Measurements from ENCODE around the gene MED1. TPM values are rescaled to one million over a fixed set of nuclear protein-coding genes. Genes with fewer than 3 reads are reported as not detected.
A peak's percentile ranks its signal among the peaks of the same experiment; 100 is the strongest.

The MED1 gene
- total and polyA plus RNA-seq, 9 of the 15 experiments (the other 6 are each of a cell fraction or from before 2014, with no cell fraction given), result 14.0 to 59.8 (median 46.7) TPM

DNA sequence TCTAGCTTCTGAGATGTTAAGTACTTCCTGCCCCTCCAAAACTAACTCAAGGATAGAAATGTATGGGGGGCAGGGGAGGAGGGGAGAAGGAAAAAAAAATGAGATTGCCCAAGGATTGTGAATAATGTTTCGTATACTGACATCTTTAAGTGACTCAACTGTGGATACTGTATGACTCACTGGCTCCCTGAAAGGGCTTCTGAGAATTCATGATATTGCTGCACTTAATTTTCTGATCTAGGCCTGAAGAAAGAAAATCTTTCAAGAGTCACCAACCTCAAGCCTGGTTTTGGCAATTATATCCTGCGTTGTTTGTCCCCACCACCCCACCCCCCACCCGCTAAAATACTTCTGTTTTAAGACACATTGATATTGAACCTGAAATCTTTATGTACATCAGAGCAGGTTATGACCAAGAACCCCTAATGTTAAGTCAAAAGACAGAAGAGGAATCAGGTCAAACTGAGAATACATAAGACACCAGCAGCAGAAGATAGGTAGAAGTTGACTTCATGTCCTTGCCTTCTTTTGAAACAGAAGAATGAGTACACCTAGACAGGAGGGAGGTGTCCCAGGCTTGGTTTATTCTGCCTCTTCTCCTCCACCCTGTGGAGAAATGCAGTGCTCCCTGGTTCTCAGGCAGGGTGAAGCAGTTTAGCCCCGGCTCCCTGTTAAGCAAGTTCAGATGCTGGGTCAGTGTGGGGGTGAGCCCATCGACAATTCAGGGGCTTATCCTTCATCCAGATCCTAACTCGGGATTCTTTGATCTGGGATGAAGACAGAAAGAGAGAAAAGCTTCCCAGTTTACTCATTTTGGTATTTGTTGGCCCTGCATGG is 46.3 kb downstream of the MED1 start:
- H3K27ac ChIP-seq (ENCODE audit: extremely low read depth, low read depth, low read length), result peak overlapping the region; percentile 63; the same call in 2 of the 3 replicates
- ATAC-seq (no peak), DNase-seq (ENCODE audit: extremely low read depth in 1 of 4, low spot score in 3 of 4) (peak; percentile 19 to 43 (median 23)), FAIRE-seq (peak; percentile 29)
- intact Hi-C loops (cut with micrococcal nuclease), result loop anchor here (5.0 kb wide), 2 partner anchors 47 to 132 kb away; no protein-coding TSS in a partner anchor
- no TSS peak for BruUV-seq (replicated peaks)
- no peaks in the 10 kb centered on the region for H3K9me3 ChIP-seq (replicated peaks; ENCODE audit: control insufficient read depth, insufficient read depth, low read depth, low read length)
- peaks cover 4% of the 10 kb centered on the region for H3K9me1 ChIP-seq (ENCODE audit: control insufficient read depth, insufficient read depth, low read length)
- ChIA-PET CTCF (ENCODE audit: low intra/inter-chr PET ratio) (no interaction called here), POLR2A (interaction anchor here (0.6 to 1.4 kb wide), 4 partner anchors 11 to 400 kb away, joined by 3 to 5 read pairs (median 4); no protein-coding TSS in a partner anchor)
- peaks cover 51% of the 10 kb centered on the region for H3K36me3 ChIP-seq (ENCODE audit: control insufficient read depth, insufficient read depth, low read length)
- 31% methylated on average over 6 of the region's 6 CpGs for WGBS (ENCODE audit: insufficient coverage, low coverage, missing lambda C conversion rate)
- H4K20me1 ChIP-seq (replicated peaks; ENCODE audit: control insufficient read depth, insufficient read depth, low read length), result peaks cover 11% of the 10 kb centered on the region; the same call in 1 of the 2 replicates
- in situ Hi-C loops (cut with MboI), result no loop called here
- H3K4me2 ChIP-seq (ENCODE audit: insufficient read depth, low read length), result no peak overlapping the region
- peak overlapping the region in 1 of 2 experiments; percentile 29; a peak in 1 of 4 replicates for H3K9ac ChIP-seq (ENCODE audit: insufficient read depth in 1 of 2, low read depth in 2 of 2, low read length in 2 of 2)
- H3K4me3 ChIP-seq, result no peak overlapping the region
- H3K4me1 ChIP-seq (replicated peaks in 1 of 2; ENCODE audit: control insufficient read depth in 2 of 2, insufficient read depth in 2 of 2, low read length in 2 of 2), result peaks cover 9 to 16% of the 10 kb centered on the region in 2 experiments; a peak in 3 of 5 replicates
- no peak overlapping the region for H2AFZ ChIP-seq (ENCODE audit: low read depth, low read length)
- H3K79me2 ChIP-seq (ENCODE audit: control insufficient read depth, insufficient read depth, low read length), result peaks cover 17% of the 10 kb centered on the region
- no peaks in the 10 kb centered on the region for H3K27me3 ChIP-seq (ENCODE audit: control insufficient read depth in 2 of 2, insufficient read depth in 2 of 2, low read length in 2 of 2)
- TF ChIP-seq GABPA (tag; conservative IDR thresholded peaks at IDR 0.05; ENCODE audit: low read depth) (no peak), SMARCE1 (IDR thresholded peaks at IDR 0.05) (0 out of 2 replicates have a peak, but pooled peaks have one; percentile 46), ARID1B (IDR thresholded peaks at IDR 0.05) (peak; percentile 54), ZNF592 (IDR thresholded peaks at IDR 0.05) (no peak), PTBP1 (IDR thresholded peaks at IDR 0.05; ENCODE audit: low read depth, low read length) (no peak), POLR2AphosphoS5 (IDR thresholded peaks at IDR 0.05; ENCODE audit: control insufficient read depth, insufficient read depth, low read depth, low read length) (peak; percentile 18; the same call in 1 of the 2 replicates), FUS (optimal IDR thresholded peaks at IDR 0.05; ENCODE audit: low read depth, low read length) (no peak), JUND (IDR thresholded peaks at IDR 0.05; ENCODE audit: borderline replicate concordance, low read depth, low read length) (peak; percentile 67; the same call in 1 of the 2 replicates), JUND (tag; IDR thresholded peaks at IDR 0.05; ENCODE audit: borderline replicate concordance, low read depth, low read length) (peak; percentile 38; the same call in 1 of the 3 replicates), NFIC (IDR thresholded peaks at IDR 0.05) (no peak), PYGO2 (tag; IDR thresholded peaks at IDR 0.05) (no peak)
- TF ChIP-seq, protein P1, sequence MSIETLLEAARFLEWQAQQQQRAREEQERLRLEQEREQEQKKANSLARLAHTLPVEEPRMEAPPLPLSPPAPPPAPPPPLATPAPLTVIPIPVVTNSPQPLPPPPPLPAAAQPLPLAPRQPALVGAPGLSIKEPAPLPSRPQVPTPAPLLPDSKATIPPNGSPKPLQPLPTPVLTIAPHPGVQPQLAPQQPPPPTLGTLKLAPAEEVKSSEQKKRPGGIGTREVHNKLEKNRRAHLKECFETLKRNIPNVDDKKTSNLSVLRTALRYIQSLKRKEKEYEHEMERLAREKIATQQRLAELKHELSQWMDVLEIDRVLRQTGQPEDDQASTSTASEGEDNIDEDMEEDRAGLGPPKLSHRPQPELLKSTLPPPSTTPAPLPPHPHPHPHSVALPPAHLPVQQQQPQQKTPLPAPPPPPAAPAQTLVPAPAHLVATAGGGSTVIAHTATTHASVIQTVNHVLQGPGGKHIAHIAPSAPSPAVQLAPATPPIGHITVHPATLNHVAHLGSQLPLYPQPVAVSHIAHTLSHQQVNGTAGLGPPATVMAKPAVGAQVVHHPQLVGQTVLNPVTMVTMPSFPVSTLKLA (conservative IDR thresholded peaks at IDR 0.05), result no peak
- TF ChIP-seq, protein P2, sequence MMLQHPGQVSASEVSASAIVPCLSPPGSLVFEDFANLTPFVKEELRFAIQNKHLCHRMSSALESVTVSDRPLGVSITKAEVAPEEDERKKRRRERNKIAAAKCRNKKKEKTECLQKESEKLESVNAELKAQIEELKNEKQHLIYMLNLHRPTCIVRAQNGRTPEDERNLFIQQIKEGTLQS (IDR thresholded peaks at IDR 0.05), result peak; percentile 82
- TF ChIP-seq, protein P2 (CRISPR knock-in tag; conservative IDR thresholded peaks at IDR 0.05), result no peak

All from K562 (cell line).